GM12801 (cell line): Measurements from ENCODE around the gene ISLR2.

Source experiments
- TF ChIP-seq, protein P1 (sequence below): IDR thresholded peaks from one replicate; pipeline ENCODE4 v1.5.1; 2011; ENCODE audit warnings: control low read depth; ENCODE audit not compliant: insufficient read length; ENCODE audit errors: extremely low read depth

ISLR2 gene

DNA sequence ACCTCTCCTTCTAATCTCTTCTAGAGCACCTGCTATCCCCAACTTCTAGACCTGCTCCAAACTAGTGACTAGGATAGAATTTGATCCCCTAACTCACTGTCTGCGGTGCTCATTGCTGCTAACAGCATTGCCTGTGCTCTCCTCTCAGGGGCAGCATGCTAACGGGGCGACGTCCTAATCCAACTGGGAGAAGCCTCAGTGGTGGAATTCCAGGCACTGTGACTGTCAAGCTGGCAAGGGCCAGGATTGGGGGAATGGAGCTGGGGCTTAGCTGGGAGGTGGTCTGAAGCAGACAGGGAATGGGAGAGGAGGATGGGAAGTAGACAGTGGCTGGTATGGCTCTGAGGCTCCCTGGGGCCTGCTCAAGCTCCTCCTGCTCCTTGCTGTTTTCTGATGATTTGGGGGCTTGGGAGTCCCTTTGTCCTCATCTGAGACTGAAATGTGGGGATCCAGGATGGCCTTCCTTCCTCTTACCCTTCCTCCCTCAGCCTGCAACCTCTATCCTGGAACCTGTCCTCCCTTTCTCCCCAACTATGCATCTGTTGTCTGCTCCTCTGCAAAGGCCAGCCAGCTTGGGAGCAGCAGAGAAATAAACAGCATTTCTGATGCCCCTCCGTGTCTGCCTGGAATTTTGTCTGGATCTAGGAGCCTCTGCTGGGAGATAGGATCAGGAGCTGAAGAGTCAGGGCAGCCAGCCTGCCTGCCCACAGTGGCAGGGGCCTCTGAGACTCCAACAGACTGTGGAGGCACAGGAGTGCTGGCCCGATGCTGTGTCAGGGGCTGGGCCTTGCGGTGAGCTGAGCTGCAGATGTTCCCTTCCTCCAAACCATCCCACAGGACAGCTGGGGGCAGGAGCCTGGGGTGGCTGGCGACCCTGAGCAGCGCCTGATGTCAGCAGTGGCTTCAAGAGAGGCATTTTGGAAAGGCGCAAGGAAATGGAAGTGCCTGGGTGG lies 46.2 kb downstream of the ISLR2 start:
- TF ChIP-seq, protein P1, sequence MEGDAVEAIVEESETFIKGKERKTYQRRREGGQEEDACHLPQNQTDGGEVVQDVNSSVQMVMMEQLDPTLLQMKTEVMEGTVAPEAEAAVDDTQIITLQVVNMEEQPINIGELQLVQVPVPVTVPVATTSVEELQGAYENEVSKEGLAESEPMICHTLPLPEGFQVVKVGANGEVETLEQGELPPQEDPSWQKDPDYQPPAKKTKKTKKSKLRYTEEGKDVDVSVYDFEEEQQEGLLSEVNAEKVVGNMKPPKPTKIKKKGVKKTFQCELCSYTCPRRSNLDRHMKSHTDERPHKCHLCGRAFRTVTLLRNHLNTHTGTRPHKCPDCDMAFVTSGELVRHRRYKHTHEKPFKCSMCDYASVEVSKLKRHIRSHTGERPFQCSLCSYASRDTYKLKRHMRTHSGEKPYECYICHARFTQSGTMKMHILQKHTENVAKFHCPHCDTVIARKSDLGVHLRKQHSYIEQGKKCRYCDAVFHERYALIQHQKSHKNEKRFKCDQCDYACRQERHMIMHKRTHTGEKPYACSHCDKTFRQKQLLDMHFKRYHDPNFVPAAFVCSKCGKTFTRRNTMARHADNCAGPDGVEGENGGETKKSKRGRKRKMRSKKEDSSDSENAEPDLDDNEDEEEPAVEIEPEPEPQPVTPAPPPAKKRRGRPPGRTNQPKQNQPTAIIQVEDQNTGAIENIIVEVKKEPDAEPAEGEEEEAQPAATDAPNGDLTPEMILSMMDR: no peak

DNA sequence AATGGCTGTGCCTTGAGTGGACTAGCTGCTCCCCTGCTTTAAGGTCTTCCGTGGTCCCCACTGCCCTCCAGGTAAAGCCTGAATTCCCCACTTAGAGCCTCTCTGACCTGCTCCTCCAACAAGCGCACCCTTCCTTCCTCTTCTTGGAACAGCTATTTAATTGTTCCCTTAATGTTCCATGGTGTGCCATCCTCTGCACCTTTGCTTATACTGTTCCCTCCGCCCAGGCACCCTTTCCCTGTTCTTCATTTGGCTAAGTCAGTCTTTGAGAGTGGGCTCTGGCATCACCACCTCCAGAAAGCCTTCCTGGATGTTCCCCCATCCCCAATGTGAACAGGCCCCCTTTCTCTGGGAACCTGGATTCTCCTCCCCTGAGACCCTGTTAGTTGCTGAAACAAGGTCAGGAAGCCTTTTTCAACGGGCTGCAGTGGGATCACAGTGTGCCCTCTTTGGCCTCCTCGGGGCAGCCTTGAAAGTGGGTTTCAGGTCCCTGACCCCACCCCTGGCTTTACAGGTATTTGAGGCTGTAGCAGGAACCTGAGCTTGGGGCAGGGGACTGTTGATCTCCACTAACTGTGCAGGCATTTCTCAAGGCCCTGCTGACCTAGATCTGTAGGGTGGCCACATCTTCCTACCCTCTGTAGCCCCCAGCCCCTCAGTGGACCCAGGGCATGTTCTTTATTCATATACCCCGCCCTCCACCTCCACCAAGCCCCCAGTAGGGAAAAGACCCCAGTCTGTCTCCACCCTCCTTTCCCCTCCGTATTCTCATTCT lies 48.1 kb downstream of the ISLR2 start:
- TF ChIP-seq, protein P1: no peak

DNA sequence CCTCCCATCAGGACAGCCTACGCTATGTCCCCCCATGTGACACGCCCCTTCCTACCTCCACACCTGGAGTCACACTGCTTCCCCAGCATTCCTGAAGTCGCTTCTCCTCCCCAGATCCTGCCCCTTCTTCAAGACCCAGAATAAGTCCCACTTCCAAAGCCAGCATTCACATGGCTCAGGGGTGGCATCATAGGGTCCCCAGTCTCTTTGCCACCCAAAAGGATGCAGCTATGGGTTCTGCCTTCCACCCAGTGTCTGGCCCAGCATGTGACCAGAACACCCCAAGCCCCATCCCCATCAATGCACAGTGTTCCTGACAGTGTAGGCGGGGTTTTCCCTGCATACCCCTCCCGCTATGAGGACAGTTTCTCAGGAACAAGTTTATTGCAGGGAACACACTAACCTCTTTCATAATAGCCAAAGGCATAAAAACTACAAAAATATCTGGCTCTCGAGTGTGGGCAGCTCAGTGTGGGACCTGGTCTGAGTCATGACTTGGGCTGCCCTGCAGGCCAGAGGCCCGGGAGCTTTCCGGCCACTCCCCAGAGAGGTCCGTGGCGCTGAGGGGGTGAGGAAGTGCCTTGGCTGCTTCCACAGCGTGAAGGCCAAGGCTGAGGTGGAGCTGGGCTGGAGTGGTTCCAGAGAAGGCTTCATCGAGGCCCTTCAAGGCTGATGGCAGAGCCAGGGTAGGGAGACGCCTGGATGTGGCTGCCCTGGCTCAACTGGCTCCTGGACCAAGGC lies 48.9 kb downstream of the ISLR2 start:
- TF ChIP-seq, protein P1: no peak

DNA sequence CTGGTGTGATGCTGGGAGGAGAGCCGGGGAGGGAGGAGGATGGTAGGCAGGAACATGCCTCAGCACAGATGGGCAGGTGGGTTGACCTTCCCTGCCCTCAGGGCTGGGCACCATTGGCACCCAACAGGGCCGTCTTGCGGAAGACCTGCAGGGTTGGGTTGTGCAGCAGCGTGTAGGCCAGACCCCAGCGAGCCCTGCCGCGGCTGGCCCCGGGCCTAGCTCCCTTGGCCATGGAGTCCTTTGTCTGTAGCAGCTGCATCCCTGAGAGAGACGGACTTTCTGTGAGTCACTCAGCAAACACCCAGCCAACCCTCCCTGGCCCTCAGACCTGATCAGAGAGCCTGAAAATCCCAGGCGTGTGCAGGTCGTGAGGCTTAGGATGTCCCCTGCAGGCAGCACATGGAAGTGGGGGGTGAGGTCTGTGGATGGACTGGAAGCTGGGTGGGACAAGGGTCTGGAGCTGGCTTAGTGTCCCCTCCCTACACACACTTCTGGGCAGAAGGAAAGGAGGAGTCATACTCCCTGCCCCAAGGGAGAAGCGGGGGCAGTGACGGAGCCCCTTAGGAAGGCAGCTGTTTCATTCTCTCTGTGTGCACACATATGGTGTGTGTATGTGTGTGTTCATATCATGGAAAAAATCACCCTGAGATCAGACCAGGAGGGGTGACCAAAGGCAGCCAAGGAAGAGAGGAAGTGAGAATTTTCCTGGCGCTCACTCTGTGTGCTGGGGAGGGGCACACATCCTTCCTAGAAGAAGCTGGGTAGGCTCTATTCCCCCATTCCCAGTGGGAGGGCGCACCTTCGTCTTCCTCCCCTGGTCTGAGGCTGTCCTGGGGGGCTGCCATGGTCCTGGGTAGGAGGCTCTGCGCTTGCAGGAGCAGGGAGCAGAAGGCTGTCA lies 49.8 kb downstream of the ISLR2 start:
- TF ChIP-seq, protein P1: no peak

DNA sequence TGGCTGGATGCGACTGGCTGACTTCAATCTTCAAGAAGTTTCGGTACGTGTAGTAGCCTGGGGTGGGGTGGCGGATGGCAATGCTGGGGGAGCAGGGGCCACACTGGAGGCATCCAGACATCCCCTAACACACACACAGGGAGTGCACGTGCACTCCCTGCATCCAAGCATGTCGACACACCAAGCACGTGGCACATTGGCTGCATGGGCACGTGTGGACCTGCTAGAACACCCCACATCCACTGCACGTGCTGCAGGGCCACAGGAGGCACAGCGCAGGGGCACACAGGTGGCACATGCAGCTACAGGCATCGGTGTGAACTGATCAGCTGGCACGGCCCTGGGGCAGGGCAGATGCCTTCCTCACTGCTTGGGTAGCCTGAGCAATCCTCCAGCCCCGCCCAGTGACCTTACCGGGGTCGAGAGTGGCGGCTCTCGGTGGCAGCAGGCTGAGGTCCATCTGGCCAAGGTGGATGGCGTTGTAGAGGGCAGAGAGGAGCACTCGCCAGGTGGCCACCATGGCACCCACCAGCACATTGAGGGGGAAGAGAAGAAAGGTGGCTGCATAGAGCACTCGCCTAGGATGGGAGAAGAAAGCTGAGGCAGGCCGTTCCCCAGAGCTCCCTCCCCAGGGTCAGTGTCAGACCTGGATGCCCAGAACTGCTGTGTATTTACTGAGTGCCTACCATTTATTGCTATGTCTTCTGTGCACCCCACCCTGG lies 50.7 kb downstream of the ISLR2 start:
- TF ChIP-seq, protein P1: no peak

DNA sequence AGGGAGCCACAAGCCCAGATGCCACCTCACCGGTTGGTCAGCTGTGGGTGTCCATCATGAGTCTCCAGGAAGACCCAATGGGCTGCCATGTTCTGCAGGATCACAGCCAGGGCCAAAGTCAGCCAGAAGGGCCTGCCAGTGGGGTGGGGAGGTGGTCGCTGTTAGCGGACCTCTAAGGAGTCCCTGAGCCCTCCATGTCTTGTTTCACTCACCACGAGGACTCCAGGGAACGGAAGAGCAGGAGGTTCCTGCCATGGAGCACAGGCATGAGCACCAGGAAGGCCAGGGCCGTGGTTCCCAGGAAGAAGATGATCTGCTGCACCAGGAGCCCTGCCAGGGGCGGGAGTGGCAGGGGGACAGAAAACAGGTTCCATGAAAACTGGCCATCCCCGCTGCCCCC lies 51.7 kb downstream of the ISLR2 start:
- TF ChIP-seq, protein P1: no peak
